Measurements from ENCODE around the gene AR.

DNA sequence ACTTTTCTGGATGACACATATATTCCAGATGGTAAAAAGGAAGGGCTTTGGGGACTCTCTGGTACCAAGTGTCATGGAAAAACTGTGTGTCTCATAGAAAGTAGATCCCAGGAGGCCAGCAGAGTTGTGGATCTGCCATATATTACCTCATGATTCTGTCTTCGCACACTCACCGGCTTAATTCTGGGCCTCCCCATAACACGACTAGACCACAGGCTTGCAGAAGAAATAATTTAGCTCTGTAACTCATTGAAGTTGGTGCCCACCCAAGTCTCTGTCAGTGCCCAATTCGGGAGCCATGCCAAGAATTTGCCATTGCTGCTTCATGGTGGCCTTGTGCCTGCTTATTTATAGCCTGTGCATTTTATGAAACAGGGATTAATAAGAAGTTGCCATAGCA is 104.5 kb downstream of the AR start:
- TF ChIP-seq, protein P1, sequence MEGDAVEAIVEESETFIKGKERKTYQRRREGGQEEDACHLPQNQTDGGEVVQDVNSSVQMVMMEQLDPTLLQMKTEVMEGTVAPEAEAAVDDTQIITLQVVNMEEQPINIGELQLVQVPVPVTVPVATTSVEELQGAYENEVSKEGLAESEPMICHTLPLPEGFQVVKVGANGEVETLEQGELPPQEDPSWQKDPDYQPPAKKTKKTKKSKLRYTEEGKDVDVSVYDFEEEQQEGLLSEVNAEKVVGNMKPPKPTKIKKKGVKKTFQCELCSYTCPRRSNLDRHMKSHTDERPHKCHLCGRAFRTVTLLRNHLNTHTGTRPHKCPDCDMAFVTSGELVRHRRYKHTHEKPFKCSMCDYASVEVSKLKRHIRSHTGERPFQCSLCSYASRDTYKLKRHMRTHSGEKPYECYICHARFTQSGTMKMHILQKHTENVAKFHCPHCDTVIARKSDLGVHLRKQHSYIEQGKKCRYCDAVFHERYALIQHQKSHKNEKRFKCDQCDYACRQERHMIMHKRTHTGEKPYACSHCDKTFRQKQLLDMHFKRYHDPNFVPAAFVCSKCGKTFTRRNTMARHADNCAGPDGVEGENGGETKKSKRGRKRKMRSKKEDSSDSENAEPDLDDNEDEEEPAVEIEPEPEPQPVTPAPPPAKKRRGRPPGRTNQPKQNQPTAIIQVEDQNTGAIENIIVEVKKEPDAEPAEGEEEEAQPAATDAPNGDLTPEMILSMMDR (IDR thresholded peaks at IDR 0.05) = no peak
- TF ChIP-seq POLR2A (IDR thresholded peaks at IDR 0.05) = no peak
